ENCODE measurements around the gene FSD1L. TPM values are rescaled to one million over a fixed set of nuclear protein-coding genes. Genes with fewer than 3 reads are reported as not detected.

Gene FSD1L
- total and polyA plus RNA-seq, 4 donors = 1.3 to 6.9 (median 3.2) TPM

- H3K36me3 ChIP-seq (ENCODE audit: control insufficient read depth in 1 of 2, insufficient read depth in 2 of 2, low read length in 1 of 2) = no peaks in the 10 kb centered on the region
- no peaks in the 10 kb centered on the region for H3K9me3 ChIP-seq (ENCODE audit: control insufficient read depth, low read length)
- ATAC-seq (ENCODE audit: low FRiP score) (no peak), DNase-seq (no peak)
- H3K27me3 ChIP-seq (ENCODE audit: control insufficient read depth in 1 of 2, insufficient read depth in 2 of 2, low read length in 1 of 2) = no peaks in the 10 kb centered on the region
- 98% methylated on average over 2 of the region's 2 CpGs for WGBS, 2 donors
- H3K4me3 ChIP-seq (ENCODE audit: low read length in 2 of 2) = no peak overlapping the region
- intact Hi-C loops (cut with DNase I) = no loop called here
- no peak overlapping the region for H3K27ac ChIP-seq (ENCODE audit: low read depth in 1 of 2, low read length in 2 of 2)
- H3K4me1 ChIP-seq (ENCODE audit: control insufficient read depth in 1 of 2, insufficient read depth in 2 of 2, low read length in 2 of 2) = no peaks in the 10 kb centered on the region
These were observed 36.4 kb downstream of the FSD1L start for GRCh38 chr9:105484226-105484625.

GRCh38 chr9:105485131-105485530, 37.3 kb downstream of the FSD1L start:
- no peak for DNase-seq
- Histone ChIP-seq H3K27ac (ENCODE audit: low read depth in 1 of 2, low read length in 2 of 2) (no peak overlapping the region), H3K27me3 (ENCODE audit: control insufficient read depth in 1 of 2, insufficient read depth in 2 of 2, low read length in 1 of 2) (no peaks in the 10 kb centered on the region), H3K9me3 (ENCODE audit: control insufficient read depth, low read length) (no peaks in the 10 kb centered on the region), H3K4me3 (ENCODE audit: low read length in 2 of 2) (no peak overlapping the region), H3K4me1 (ENCODE audit: control insufficient read depth in 1 of 2, insufficient read depth in 2 of 2, low read length in 2 of 2) (no peaks in the 10 kb centered on the region), H3K36me3 (ENCODE audit: control insufficient read depth in 1 of 2, insufficient read depth in 2 of 2, low read length in 1 of 2) (no peaks in the 10 kb centered on the region)
- intact Hi-C loops (cut with DNase I) = no loop called here
- no peak for ATAC-seq (ENCODE audit: low FRiP score)

- H3K4me1 ChIP-seq (ENCODE audit: control insufficient read depth in 1 of 2, insufficient read depth in 2 of 2, low read length in 2 of 2) = no peaks in the 10 kb centered on the region
- ATAC-seq (ENCODE audit: low FRiP score) (no peak), DNase-seq (no peak)
- no peak overlapping the region for H3K27ac ChIP-seq (ENCODE audit: low read depth in 1 of 2, low read length in 2 of 2)
- H3K36me3 ChIP-seq (ENCODE audit: control insufficient read depth in 1 of 2, insufficient read depth in 2 of 2, low read length in 1 of 2) = no peaks in the 10 kb centered on the region
- WGBS, 2 donors = 46 to 50% methylated on average over 2 of the region's 2 CpGs
- H3K4me3 ChIP-seq (ENCODE audit: low read length in 2 of 2) = no peak overlapping the region
- H3K9me3 ChIP-seq (ENCODE audit: control insufficient read depth, low read length) = no peaks in the 10 kb centered on the region
- intact Hi-C loops (cut with DNase I) = no loop called here
- no peaks in the 10 kb centered on the region for H3K27me3 ChIP-seq (ENCODE audit: control insufficient read depth in 1 of 2, insufficient read depth in 2 of 2, low read length in 1 of 2)
These were observed 49.0 kb downstream of the FSD1L start for GRCh38 chr9:105496826-105497225.

DNA sequence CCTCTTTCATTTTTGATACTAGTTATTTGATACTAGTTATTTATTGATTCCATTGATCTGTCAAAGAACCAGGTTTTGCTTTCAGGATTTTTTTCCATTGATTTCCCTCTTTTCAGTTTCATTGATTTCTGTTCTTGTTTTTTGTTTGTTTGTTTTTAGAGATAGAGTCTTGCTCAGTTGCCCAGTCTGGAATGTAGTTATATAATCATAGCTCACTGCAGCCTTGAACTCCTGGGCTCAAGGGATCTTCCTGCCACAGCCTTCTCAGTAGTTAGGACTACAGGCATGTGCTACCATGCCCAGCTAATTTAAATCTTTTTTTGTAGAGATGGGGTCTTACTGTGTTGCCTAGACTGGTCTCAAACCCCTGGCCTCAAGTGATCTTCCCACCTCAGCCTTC, 49.9 kb downstream of the FSD1L start:
- H3K27me3 ChIP-seq (ENCODE audit: control insufficient read depth in 1 of 2, insufficient read depth in 2 of 2, low read length in 1 of 2) = no peaks in the 10 kb centered on the region
- no peak overlapping the region for H3K4me3 ChIP-seq (ENCODE audit: low read length in 2 of 2)
- intact Hi-C loops (cut with DNase I) = no loop called here
- H3K36me3 ChIP-seq (ENCODE audit: control insufficient read depth in 1 of 2, insufficient read depth in 2 of 2, low read length in 1 of 2) = no peaks in the 10 kb centered on the region
- DNase-seq = no peak
- ATAC-seq (ENCODE audit: low FRiP score) = no peak
- H3K4me1 ChIP-seq (ENCODE audit: control insufficient read depth in 1 of 2, insufficient read depth in 2 of 2, low read length in 2 of 2) = no peaks in the 10 kb centered on the region
- no peak overlapping the region for H3K27ac ChIP-seq (ENCODE audit: low read depth in 1 of 2, low read length in 2 of 2)
- no peaks in the 10 kb centered on the region for H3K9me3 ChIP-seq (ENCODE audit: control insufficient read depth, low read length)

GRCh38 chr9:105500108-105500766, 52.4 kb downstream of the FSD1L start:
- DNase-seq (no peak), ATAC-seq (ENCODE audit: low FRiP score) (no peak)
- Histone ChIP-seq H3K4me1 (ENCODE audit: control insufficient read depth in 1 of 2, insufficient read depth in 2 of 2, low read length in 2 of 2) (no peaks in the 10 kb centered on the region), H3K9me3 (ENCODE audit: control insufficient read depth, low read length) (no peaks in the 10 kb centered on the region), H3K27ac (ENCODE audit: low read depth in 1 of 2, low read length in 2 of 2) (no peak overlapping the region), H3K27me3 (ENCODE audit: control insufficient read depth in 1 of 2, insufficient read depth in 2 of 2, low read length in 1 of 2) (no peaks in the 10 kb centered on the region), H3K4me3 (ENCODE audit: low read length in 2 of 2) (no peak overlapping the region), H3K36me3 (ENCODE audit: control insufficient read depth in 1 of 2, insufficient read depth in 2 of 2, low read length in 1 of 2) (no peaks in the 10 kb centered on the region)
- 65 to 80% methylated on average over 2 of the region's 2 CpGs for WGBS, 2 donors
- intact Hi-C loops (cut with DNase I) = no loop called here

DNA sequence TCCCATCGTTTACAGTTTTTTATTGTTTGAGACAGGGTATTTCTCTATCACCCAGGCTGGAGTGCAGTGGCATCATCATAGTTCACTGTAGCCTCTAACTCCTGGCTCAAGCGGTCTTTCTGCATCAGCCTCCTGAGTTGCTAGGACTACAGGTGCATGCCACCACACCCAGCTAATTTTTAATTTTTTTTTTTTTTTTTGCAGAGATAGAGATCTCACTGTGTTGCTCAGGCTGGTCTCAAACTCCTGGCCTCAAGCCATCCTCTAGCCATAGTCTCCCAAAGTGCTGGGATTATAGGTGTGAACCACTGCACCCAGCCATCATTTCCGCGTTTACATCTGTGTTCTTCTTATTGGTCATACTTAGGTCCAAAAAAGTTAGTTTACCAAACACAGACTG, 53.6 kb downstream of the FSD1L start:
- Histone ChIP-seq H3K36me3 (ENCODE audit: control insufficient read depth in 1 of 2, insufficient read depth in 2 of 2, low read length in 1 of 2) (no peaks in the 10 kb centered on the region), H3K27ac (ENCODE audit: low read depth in 1 of 2, low read length in 2 of 2) (no peak overlapping the region), H3K9me3 (ENCODE audit: control insufficient read depth, low read length) (no peaks in the 10 kb centered on the region), H3K27me3 (ENCODE audit: control insufficient read depth in 1 of 2, insufficient read depth in 2 of 2, low read length in 1 of 2) (no peaks in the 10 kb centered on the region), H3K4me3 (ENCODE audit: low read length in 2 of 2) (no peak overlapping the region), H3K4me1 (ENCODE audit: control insufficient read depth in 1 of 2, insufficient read depth in 2 of 2, low read length in 2 of 2) (no peaks in the 10 kb centered on the region)
- intact Hi-C loops (cut with DNase I) = no loop called here
- no peak for DNase-seq
- 96 to 98% methylated on average over 4 of the region's 4 CpGs for WGBS, 2 donors
- ATAC-seq (ENCODE audit: low FRiP score) = no peak

DNA sequence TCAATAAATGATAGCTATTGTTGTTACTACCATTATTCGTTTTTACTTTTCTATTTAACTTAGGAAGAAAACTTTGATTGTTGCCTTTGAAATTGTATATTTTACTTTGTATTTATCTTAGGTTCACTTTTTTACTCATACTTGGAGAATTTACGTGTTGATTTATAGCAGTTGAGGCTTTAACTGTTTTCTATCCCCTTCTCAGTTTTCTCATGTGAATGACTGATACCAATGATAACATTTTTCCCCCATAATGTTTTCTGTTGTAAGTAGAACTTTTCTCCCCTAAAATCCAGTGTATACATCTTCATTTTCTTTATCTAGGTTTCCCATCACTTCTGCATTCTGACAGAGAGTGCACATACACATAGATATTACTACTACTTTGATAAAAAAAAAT, 54.4 kb downstream of the FSD1L start:
- ATAC-seq (ENCODE audit: low FRiP score) (no peak), DNase-seq (no peak)
- Histone ChIP-seq H3K27me3 (ENCODE audit: control insufficient read depth in 1 of 2, insufficient read depth in 2 of 2, low read length in 1 of 2) (no peaks in the 10 kb centered on the region), H3K36me3 (ENCODE audit: control insufficient read depth in 1 of 2, insufficient read depth in 2 of 2, low read length in 1 of 2) (no peaks in the 10 kb centered on the region), H3K4me3 (ENCODE audit: low read length in 2 of 2) (no peak overlapping the region), H3K27ac (ENCODE audit: low read depth in 1 of 2, low read length in 2 of 2) (no peak overlapping the region), H3K9me3 (ENCODE audit: control insufficient read depth, low read length) (no peaks in the 10 kb centered on the region), H3K4me1 (ENCODE audit: control insufficient read depth in 1 of 2, insufficient read depth in 2 of 2, low read length in 2 of 2) (no peaks in the 10 kb centered on the region)
- intact Hi-C loops (cut with DNase I) = no loop called here
- WGBS, 2 donors = 64 to 86% methylated on average over 2 of the region's 2 CpGs

- Histone ChIP-seq H3K27ac (ENCODE audit: low read depth in 1 of 2, low read length in 2 of 2) (no peak overlapping the region), H3K9me3 (ENCODE audit: control insufficient read depth, low read length) (no peaks in the 10 kb centered on the region), H3K36me3 (ENCODE audit: control insufficient read depth in 1 of 2, insufficient read depth in 2 of 2, low read length in 1 of 2) (no peaks in the 10 kb centered on the region), H3K27me3 (ENCODE audit: control insufficient read depth in 1 of 2, insufficient read depth in 2 of 2, low read length in 1 of 2) (no peaks in the 10 kb centered on the region), H3K4me3 (ENCODE audit: low read length in 2 of 2) (no peak overlapping the region), H3K4me1 (ENCODE audit: control insufficient read depth in 1 of 2, insufficient read depth in 2 of 2, low read length in 2 of 2) (no peaks in the 10 kb centered on the region)
- ATAC-seq (ENCODE audit: low FRiP score) (no peak), DNase-seq (no peak)
- intact Hi-C loops (cut with DNase I) = no loop called here
These were observed 56.0 kb downstream of the FSD1L start for GRCh38 chr9:105503881-105504280.

DNA sequence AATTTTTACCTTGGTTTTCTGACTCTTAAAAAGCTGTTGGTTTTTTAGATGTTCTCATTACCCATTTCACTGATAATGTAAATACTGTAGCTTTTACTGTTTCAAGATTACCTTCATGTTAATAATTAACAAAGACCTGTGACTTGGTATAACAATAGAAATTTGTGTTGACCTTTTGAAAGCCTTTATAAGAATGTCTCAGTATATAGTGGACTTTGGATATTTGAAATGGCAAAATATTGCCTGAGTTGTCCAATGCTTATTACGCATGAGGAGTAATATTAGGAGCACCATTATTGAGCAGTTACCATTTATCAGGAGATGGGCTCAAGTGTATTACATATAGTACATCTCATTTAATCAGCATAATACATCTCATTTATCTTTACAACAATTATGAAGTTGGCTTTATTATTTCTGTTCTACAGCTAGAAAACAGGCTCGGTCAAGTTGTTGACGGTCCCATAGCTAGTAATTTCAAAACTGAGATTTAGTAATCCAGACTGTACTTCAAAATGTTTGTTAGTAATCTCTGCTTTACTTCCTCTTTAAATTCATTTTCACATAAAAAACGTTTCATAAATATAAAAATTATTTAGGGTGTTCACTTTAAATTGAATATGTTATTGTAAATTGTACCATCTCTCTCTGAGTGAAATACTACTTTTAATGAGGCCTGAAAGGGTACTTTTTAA, 59.4 kb downstream of the FSD1L start:
- Histone ChIP-seq H3K4me1 (ENCODE audit: control insufficient read depth in 1 of 2, insufficient read depth in 2 of 2, low read length in 2 of 2) (no peaks in the 10 kb centered on the region), H3K27ac (ENCODE audit: low read depth in 1 of 2, low read length in 2 of 2) (no peak overlapping the region), H3K36me3 (ENCODE audit: control insufficient read depth in 1 of 2, insufficient read depth in 2 of 2, low read length in 1 of 2) (no peaks in the 10 kb centered on the region), H3K9me3 (ENCODE audit: control insufficient read depth, low read length) (no peaks in the 10 kb centered on the region), H3K4me3 (ENCODE audit: low read length in 2 of 2) (no peak overlapping the region), H3K27me3 (ENCODE audit: control insufficient read depth in 1 of 2, insufficient read depth in 2 of 2, low read length in 1 of 2) (no peaks in the 10 kb centered on the region)
- WGBS, 2 donors = 90 to 95% methylated on average over 4 of the region's 4 CpGs
- DNase-seq (no peak), ATAC-seq (ENCODE audit: low FRiP score) (no peak)
- intact Hi-C loops (cut with DNase I) = no loop called here
